Mesendoderm (in vitro differentiated cells): ENCODE results near the gene EVC2.

Source experiments
- DNase-seq: peaks from one replicate; pipeline ENCODE4 v3.0.0; 2013
- H2AK5ac ChIP-seq: 2 replicates; pipeline ENCODE4 v1.6.1; 2013; ENCODE audit warnings: low read length, inconsistent platforms
- H2BK120ac ChIP-seq: 2 replicates; pipeline ENCODE4 v1.6.1; 2013; ENCODE audit warnings: low read depth, mild to moderate bottlenecking, low read length, moderate library complexity, mixed read lengths
- H2BK15ac ChIP-seq: replicated peaks from 2 replicates; pipeline ENCODE4 v1.6.1; 2013; ENCODE audit warnings: low read depth, mild to moderate bottlenecking, moderate library complexity
- H2BK5ac ChIP-seq: 2 replicates; pipeline ENCODE4 v1.6.1; 2013; ENCODE audit warnings: low read length, inconsistent platforms
- H3K18ac ChIP-seq: 2 replicates; pipeline ENCODE4 v1.6.1; 2013; ENCODE audit warnings: mild to moderate bottlenecking, low read length, mixed read lengths
- H3K23ac ChIP-seq: one replicate; pipeline ENCODE4 v1.6.1; 2013; ENCODE audit warnings: low read length
- H3K27ac ChIP-seq: 2 replicates; pipeline ENCODE4 v1.5.1; 2013; ENCODE audit warnings: low read depth, mild to moderate bottlenecking, inconsistent platforms, low read length, moderate library complexity
- H3K27me3 ChIP-seq: 2 replicates; pipeline ENCODE4 v1.6.1; 2013; ENCODE audit warnings: low read length, control low read depth, mild to moderate bottlenecking, inconsistent platforms; ENCODE audit not compliant: insufficient read depth, poor library complexity
- H3K36me3 ChIP-seq: 2 replicates; pipeline ENCODE4 v1.6.1; 2013; ENCODE audit warnings: low read length, inconsistent platforms; ENCODE audit not compliant: control insufficient read depth, insufficient read depth
- H3K4ac ChIP-seq: one replicate; pipeline ENCODE4 v1.6.1; 2013; ENCODE audit warnings: low read depth, mild to moderate bottlenecking, low read length, moderate library complexity
- H3K4me1 ChIP-seq: 2 replicates; pipeline ENCODE4 v1.6.1; 2013; ENCODE audit warnings: low read depth, low read length, inconsistent platforms; ENCODE audit not compliant: control insufficient read depth
- H3K4me2 ChIP-seq: 2 replicates; pipeline ENCODE4 v1.6.1; 2013; ENCODE audit warnings: low read length
- H3K4me3 ChIP-seq: 2 replicates; pipeline ENCODE4 v1.5.1; 2013; ENCODE audit warnings: mild to moderate bottlenecking, low read length
- H3K56ac ChIP-seq: one replicate; pipeline ENCODE4 v1.6.1; 2013; ENCODE audit warnings: low read length
- H3K79me1 ChIP-seq: 2 replicates; pipeline ENCODE4 v1.6.1; 2013; ENCODE audit warnings: low read length, inconsistent platforms
- H3K79me2 ChIP-seq: 2 replicates; pipeline ENCODE4 v1.6.1; 2013; ENCODE audit warnings: mild to moderate bottlenecking, low read length; ENCODE audit not compliant: control insufficient read depth, insufficient read depth
- H3K9ac ChIP-seq: 2 replicates; pipeline ENCODE4 v1.6.1; 2013; ENCODE audit warnings: low read length, inconsistent platforms
- H4K5ac ChIP-seq: one replicate; pipeline ENCODE4 v1.6.1; 2013; ENCODE audit warnings: low read length
- H4K8ac ChIP-seq: one replicate; pipeline ENCODE4 v1.6.1; 2013; ENCODE audit warnings: low read depth, mild to moderate bottlenecking, control low read depth, low read length, moderate library complexity
- WGBS: extraction: QIAGEN DNeasy Blood & Tissue Kit; methylation state at CpG from one replicate; pipeline ENCODE4 v1.1.7; 2013; ENCODE audit warnings: low lambda C conversion rate, missing lambda C conversion rate; ENCODE audit not compliant: insufficient coverage; ENCODE audit errors: extremely low coverage; 5-methylcytosine and 5-hydroxymethylcytosine counted together

The EVC2 gene

GRCh38 chr4:5626913-5627312, 81.4 kb downstream of the EVC2 start:
- H2BK5ac ChIP-seq: no peak overlapping the region
- no peaks in the 10 kb centered on the region for H3K79me2 ChIP-seq
- peaks cover 3% of the 10 kb centered on the region for H3K4me1 ChIP-seq
- no peak overlapping the region for H3K27ac ChIP-seq
- H2BK15ac ChIP-seq: no peak overlapping the region
- H4K5ac ChIP-seq: no peak overlapping the region
- no peak overlapping the region for H3K9ac ChIP-seq
- DNase-seq: no peak
- H3K36me3 ChIP-seq: peaks cover 3% of the 10 kb centered on the region
- no peak overlapping the region for H4K8ac ChIP-seq
- no peak overlapping the region for H2BK120ac ChIP-seq
- H3K4ac ChIP-seq: no peak overlapping the region
- no peaks in the 10 kb centered on the region for H3K27me3 ChIP-seq
- H2AK5ac ChIP-seq: no peak overlapping the region
- no peak overlapping the region for H3K56ac ChIP-seq
- H3K18ac ChIP-seq: no peak overlapping the region
- H3K4me3 ChIP-seq: no peak overlapping the region
- no CpG with 5 or more reads among the region's 2 CpGs for WGBS
- H3K23ac ChIP-seq: no peak overlapping the region
- H3K4me2 ChIP-seq: no peak overlapping the region
- H3K79me1 ChIP-seq: no peaks in the 10 kb centered on the region

- Histone ChIP-seq H3K27ac (no peak overlapping the region), H3K4ac (no peak overlapping the region), H3K27me3 (no peaks in the 10 kb centered on the region), H3K4me1 (peaks cover 2% of the 10 kb centered on the region), H4K5ac (no peak overlapping the region), H3K9ac (no peak overlapping the region), H3K79me2 (no peaks in the 10 kb centered on the region), H4K8ac (no peak overlapping the region), H3K23ac (no peak overlapping the region), H2BK15ac (no peak overlapping the region), H3K79me1 (no peaks in the 10 kb centered on the region), H3K4me2 (no peak overlapping the region), H2AK5ac (no peak overlapping the region), H2BK120ac (no peak overlapping the region), H3K36me3 (peaks cover 5% of the 10 kb centered on the region), H3K18ac (no peak overlapping the region), H3K56ac (no peak overlapping the region), H2BK5ac (no peak overlapping the region), H3K4me3 (no peak overlapping the region)
- WGBS: no CpG with 5 or more reads among the region's 23 CpGs
- no peak for DNase-seq
Measured at GRCh38 chr4:5622596-5622995, 85.8 kb downstream of the EVC2 start.

GRCh38 chr4:5619913-5620625, 88.3 kb downstream of the EVC2 start:
- Histone ChIP-seq H3K4me3 (no peak overlapping the region), H4K5ac (no peak overlapping the region), H3K27me3 (no peaks in the 10 kb centered on the region), H3K79me1 (no peaks in the 10 kb centered on the region), H3K18ac (no peak overlapping the region), H3K4me1 (peaks cover 2% of the 10 kb centered on the region), H3K4me2 (no peak overlapping the region), H3K4ac (no peak overlapping the region), H2BK15ac (no peak overlapping the region), H4K8ac (no peak overlapping the region), H2BK5ac (no peak overlapping the region), H2BK120ac (no peak overlapping the region), H3K56ac (no peak overlapping the region), H3K9ac (no peak overlapping the region), H3K79me2 (no peaks in the 10 kb centered on the region), H3K36me3 (peaks cover 3% of the 10 kb centered on the region), H3K23ac (no peak overlapping the region), H2AK5ac (no peak overlapping the region), H3K27ac (no peak overlapping the region)
- DNase-seq: no peak
- whole genome bisulfite sequencing: no CpG with 5 or more reads among the region's 14 CpGs

- no peaks in the 10 kb centered on the region for H3K79me1 ChIP-seq
- no peak overlapping the region for H3K56ac ChIP-seq
- no peaks in the 10 kb centered on the region for H3K27me3 ChIP-seq
- H3K4me2 ChIP-seq: no peak overlapping the region
- H2BK120ac ChIP-seq: no peak overlapping the region
- no peak overlapping the region for H4K5ac ChIP-seq
- H3K23ac ChIP-seq: no peak overlapping the region
- H3K4me3 ChIP-seq: no peak overlapping the region
- no peak for DNase-seq
- no peak overlapping the region for H3K4ac ChIP-seq
- peaks cover 2% of the 10 kb centered on the region for H3K4me1 ChIP-seq
- WGBS: no CpG with 5 or more reads among the region's 11 CpGs
- H3K79me2 ChIP-seq: no peaks in the 10 kb centered on the region
- H2AK5ac ChIP-seq: no peak overlapping the region
- no peak overlapping the region for H2BK5ac ChIP-seq
- H3K27ac ChIP-seq: no peak overlapping the region
- H3K18ac ChIP-seq: no peak overlapping the region
- H3K9ac ChIP-seq: no peak overlapping the region
- H4K8ac ChIP-seq: no peak overlapping the region
- H2BK15ac ChIP-seq: no peak overlapping the region
- peaks cover 2% of the 10 kb centered on the region for H3K36me3 ChIP-seq
Measured at GRCh38 chr4:5618051-5618960, 90.1 kb downstream of the EVC2 start.

GRCh38 chr4:5616331-5616950, 91.9 kb downstream of the EVC2 start:
- peaks cover 2% of the 10 kb centered on the region for H3K36me3 ChIP-seq
- H3K4me3 ChIP-seq: no peak overlapping the region
- H3K27ac ChIP-seq: no peak overlapping the region
- H4K8ac ChIP-seq: no peak overlapping the region
- H4K5ac ChIP-seq: no peak overlapping the region
- no CpG with 5 or more reads among the region's 16 CpGs for WGBS
- no peaks in the 10 kb centered on the region for H3K79me2 ChIP-seq
- no peak overlapping the region for H3K18ac ChIP-seq
- no peak overlapping the region for H2BK15ac ChIP-seq
- H3K4me1 ChIP-seq: peaks cover 2% of the 10 kb centered on the region
- no peak overlapping the region for H2AK5ac ChIP-seq
- no peak overlapping the region for H3K4ac ChIP-seq
- H3K79me1 ChIP-seq: no peaks in the 10 kb centered on the region
- H3K56ac ChIP-seq: no peak overlapping the region
- H3K23ac ChIP-seq: no peak overlapping the region
- no peak overlapping the region for H3K4me2 ChIP-seq
- no peak overlapping the region for H2BK5ac ChIP-seq
- DNase-seq: no peak
- H3K9ac ChIP-seq: no peak overlapping the region
- no peak overlapping the region for H2BK120ac ChIP-seq
- H3K27me3 ChIP-seq: no peaks in the 10 kb centered on the region
